HG03457 (cell line): Measurements from ENCODE around the gene SGMS2.
"Not testable (repeated sequence)": the region's sequence is repeated elsewhere in the genome, so short reads cannot be mapped to it uniquely, and the experiment has no call there.

Experiments used
- ATAC-seq: cut with Tn5 transposase; IDR thresholded peaks from one replicate; pipeline ENCODE4 v1.9.1; 2021; ENCODE audit warnings: moderate number of reproducible peaks; ENCODE audit not compliant: unreplicated experiment

The SGMS2 gene

GRCh38 chr4:107906458-107907100 lies 81.8 kb downstream of the SGMS2 start:
- no peak for ATAC-seq

- no peak for ATAC-seq
These were observed 83.6 kb downstream of the SGMS2 start for GRCh38 chr4:107908377-107908776.

DNA sequence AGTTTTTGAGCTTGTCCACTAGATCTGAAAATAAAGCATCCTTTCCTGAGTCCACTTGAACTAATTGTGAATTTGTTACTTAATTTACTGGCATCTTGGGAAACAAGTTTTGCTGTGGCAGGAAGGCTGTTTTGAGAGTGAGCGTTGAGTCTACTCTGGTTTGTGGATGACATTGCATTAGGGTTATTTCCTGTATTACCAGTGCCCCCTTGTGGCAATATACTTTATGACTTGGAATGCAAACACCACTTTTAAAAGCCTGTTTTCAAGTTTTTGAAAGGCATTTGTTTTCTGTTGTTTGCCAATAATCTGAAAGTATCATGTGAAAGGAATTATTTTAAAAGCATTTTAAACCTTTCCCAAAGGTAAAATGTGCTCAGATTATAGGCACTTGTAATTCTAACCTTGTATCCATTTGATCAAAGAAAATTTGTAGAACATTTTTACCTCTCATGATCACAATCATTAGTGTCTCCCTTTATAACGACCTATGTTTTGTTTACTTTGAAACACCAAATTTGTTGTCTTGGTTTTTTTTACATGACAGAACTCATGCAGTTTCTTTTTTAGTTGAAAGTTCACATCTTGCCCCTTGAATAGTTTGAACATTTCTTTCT lies 88.7 kb downstream of the SGMS2 start:
- ATAC-seq, result no peak

- ATAC-seq, result no peak
These were observed 90.5 kb downstream of the SGMS2 start for GRCh38 chr4:107915220-107915619.

DNA sequence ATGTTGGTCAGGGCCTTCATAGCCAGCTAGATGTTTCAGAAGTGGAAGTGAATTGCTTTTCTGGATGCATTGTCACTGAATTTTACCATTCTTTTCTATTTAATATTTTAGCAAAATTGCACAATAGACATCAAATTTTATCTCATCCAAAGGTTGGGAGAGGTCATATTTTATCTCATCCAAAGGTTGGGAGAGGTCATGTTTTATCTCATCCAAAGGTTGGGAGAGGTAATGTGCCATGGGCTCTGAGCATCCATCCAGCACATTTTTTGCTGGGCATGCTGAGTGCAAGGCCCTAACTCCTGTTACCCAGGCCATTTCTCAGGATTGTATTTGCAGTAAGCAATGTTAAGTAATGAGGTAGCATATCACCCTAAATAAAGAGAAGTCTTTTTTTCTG lies 91.9 kb downstream of the SGMS2 start:
- ATAC-seq, result no peak

DNA sequence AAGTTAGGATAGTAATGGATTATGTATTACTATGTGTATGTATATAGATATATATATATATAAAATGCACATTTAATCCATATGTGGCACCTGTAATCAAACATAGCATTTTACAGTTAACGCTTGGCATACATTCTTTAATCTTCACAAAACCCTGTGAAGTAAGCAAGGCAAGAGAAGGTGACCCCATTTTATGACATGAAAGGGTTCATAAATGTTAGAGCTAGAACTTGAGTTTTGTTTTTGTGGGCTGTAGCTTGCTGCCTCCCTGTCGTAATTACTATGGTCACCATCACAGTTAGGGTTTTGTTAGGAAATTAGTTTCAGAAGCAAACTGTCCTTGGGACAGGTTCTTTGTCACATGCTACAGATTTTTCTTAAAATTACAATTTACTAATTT lies 92.8 kb downstream of the SGMS2 start:
- ATAC-seq, result no peak

DNA sequence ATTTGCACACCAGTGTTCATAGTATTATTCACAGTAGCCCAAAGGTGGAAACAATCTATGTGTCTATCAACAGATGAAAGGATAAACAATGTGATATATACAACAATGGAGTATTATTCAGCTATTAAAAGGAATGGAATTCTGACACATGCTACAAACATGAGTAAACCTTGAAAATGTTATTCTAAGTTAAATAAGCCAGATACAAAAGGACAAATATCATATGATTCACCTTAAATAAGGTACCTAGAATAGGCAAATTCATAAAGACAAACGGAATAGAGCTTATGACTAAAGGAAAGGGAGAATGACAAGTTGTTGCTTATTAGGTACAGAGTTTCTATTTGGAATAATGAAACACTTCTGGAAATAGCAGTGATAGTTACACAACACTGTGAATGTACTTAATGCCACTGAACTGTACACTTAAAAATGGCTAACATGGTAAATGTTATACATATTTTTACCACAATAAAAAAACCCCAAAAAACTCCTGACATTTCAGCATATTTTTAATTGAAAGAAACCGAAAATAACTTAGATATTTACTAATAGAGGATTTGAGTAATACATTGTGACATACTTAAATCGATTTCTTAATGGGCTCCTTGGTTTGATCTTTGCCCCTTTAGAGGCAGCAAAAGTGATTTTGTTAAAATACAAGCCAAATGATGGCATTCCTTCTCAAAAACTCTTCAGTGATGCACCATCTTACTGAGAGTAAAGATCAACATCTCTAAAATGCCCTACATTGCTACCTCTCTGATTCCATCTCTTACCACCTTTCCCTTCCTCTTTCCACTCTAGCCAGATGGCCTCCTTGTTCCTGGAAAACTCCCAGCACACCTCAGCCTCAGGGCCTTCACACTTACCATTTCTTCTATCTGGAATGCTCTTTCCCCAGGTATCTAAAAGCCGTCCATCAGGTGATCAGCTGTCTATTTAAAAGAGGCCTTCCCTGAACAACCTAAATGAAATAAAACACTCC lies 98.0 kb downstream of the SGMS2 start:
- ATAC-seq, result no peak

GRCh38 chr4:107925713-107926112 lies 101.0 kb downstream of the SGMS2 start:
- not testable (repeated sequence) for ATAC-seq

DNA sequence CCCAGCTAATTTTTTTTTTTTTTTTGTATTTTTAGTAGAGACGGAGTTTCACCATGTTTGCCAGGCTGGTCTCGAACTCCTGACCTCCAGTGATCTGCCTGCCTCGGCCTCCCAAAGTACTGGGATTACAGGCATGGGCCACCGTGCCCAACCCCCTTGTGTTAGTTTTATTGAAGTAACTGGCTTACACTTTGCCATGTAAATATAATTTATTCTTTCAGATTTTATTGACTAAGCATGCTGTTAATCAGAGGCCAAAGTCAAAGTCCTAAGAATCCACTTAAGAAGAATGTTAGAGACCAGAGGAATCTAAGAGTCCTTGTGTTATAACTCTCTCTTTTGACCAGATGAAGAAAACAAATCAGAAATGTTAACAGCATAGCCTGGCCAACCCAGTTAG lies 102.1 kb downstream of the SGMS2 start:
- ATAC-seq, result not testable (repeated sequence)

DNA sequence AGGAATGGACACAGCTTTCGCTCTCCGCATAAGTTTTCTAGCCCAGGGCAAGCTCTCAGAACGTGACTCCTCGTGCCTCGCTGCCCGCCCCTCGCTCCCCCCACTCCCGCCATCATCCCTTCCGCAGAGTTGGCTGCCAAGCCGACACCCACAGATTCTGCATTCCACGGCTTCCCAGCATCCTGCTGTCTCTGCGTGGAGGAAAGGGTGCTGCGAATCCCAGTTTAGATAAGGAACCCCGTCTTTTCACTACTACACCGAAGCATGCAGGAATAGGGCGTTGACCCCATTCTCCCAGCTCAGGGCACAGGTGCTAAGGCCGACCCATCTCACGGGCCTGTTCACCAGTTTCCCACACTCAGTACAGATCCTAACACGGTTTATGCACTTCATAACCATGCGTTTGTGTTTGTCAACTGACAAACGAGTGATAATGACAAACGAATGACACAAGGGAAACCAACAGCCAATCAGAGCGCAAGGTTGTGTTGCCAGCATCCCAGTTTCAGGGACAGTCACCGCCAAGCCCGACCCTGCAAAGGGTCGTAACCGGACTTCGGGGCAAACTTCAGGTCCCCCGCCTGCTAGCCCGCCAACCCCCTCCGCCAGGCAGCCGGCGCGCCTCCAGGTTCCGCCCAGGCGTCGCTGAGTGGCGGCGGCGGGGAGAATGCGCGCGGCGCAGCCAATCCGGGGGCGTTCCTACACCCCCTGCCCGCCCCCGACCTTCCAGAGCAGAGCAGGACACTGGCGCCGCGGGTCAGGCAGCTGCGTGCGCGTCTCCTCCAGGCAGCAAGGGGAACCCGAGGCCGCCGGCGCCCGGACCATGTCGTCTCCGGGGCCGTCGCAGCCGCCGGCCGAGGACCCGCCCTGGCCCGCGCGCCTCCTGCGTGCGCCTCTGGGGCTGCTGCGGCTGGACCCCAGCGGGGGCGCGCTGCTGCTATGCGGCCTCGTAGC lies 106.4 kb downstream of the SGMS2 start, which contains the start of gene CYP2U1:
Gene CYP2U1, plus strand, starts transcription at position 729 of the 954 bp plus-strand sequence. Its CDS starts 95 bp downstream, at position 824.
- ATAC-seq, result peak; percentile 97

GRCh38 chr4:107931775-107932321 lies 107.1 kb downstream of the SGMS2 start:
- peak; percentile 12 for ATAC-seq

DNA sequence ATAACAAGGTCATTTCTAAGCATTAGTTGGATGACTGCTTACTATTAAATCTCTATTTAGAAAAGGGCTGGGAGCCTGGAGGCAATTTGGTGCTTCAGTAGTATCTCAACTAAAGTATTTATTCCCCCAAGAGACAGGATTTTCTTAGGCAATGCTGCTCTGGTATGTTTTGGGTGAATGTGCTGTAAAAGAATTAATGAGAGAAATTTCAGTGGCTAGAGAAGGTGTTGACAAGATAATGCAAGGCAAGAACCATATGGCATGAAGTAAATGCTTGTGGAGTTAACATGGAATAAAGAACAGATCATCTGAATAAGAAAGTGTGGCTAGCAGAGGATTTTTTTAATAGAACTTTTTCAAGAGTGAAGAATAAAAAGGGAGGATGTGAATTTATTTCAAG lies 110.5 kb downstream of the SGMS2 start:
- ATAC-seq, result no peak

GRCh38 chr4:107937040-107937439 lies 112.3 kb downstream of the SGMS2 start:
- ATAC-seq, result no peak

DNA sequence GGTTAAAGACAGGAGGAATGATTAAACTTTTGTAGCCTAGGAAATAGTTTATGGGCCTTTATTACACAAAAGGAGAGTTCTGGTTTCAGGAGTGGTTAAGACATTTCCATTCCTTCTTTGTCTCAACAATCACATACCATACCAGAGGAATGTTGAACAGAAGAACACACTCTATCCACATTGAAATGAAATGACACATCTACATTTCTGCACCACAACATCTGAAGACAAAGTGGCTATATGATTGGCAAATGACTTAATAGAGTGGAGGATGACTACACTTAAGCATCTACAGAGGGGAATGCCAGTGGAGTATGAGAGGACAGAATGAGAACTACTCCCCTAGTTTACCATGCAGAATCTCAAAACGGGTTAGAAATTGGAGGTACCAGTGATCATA lies 114.6 kb downstream of the SGMS2 start:
- no peak for ATAC-seq

DNA sequence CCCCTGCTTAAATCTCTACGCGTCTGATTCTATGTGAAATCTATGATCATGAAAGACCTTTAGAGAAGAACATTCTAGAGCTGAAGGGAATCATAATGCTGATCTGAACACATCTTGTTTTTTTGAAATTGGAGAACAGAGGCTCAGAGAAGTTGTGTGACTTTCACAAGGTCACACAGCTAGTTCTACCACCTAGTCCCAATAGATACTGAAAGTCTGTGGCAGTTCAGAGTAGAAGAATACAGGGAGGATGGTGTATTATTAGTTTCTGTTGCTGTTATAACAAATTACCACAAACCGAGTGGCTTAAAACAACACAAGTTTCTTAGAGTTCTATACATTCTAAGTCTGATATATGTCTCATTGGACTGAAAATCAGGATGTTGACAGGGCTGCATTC lies 121.1 kb downstream of the SGMS2 start:
- no peak for ATAC-seq

GRCh38 chr4:107950746-107951540 lies 126.2 kb downstream of the SGMS2 start:
- ATAC-seq, result no peak

GRCh38 chr4:107951551-107951950 lies 126.8 kb downstream of the SGMS2 start:
- no peak for ATAC-seq

DNA sequence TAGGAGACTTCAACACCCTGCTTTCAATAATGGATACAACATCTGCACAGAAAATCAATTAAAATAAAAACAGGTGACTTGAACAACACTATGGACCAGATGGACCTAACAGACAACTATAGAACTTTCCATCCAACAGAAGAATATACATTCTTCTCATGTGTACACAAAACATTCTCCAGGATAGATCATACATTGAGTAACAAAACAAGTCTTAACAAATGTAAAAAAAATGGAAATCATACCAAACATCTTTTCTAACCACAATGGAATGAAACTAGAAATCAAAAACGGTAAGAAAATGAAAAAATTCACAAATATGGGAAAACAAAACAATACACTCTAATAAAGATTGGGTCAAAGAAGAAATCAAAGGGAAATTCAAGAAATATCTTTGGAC lies 131.3 kb downstream of the SGMS2 start:
- ATAC-seq, result no peak
